Measurements from ENCODE around the gene SERPINI2.
"Not testable (repeated sequence)": the region's sequence is repeated elsewhere in the genome, so short reads cannot be mapped to it uniquely, and the experiment has no call there.

The SERPINI2 gene

GRCh38 chr3:167450195-167450594, 23.6 kb downstream of the SERPINI2 start:
- Histone ChIP-seq H3K4me3 (replicated peaks; ENCODE audit: insufficient read depth, low read length) (no peak overlapping the region), H3K27ac (replicated peaks) (no peak overlapping the region), H3K27me3 (ENCODE audit: insufficient read depth, poor library complexity, severe bottlenecking) (no peaks in the 10 kb centered on the region)
- DNase-seq (ENCODE audit: low read depth in 1 of 2, low spot score in 1 of 2), result no peak
- no peak for TF ChIP-seq POLR2AphosphoS5 (IDR thresholded peaks at IDR 0.05; ENCODE audit: low read depth)

GRCh38 chr3:167445491-167445890, 28.4 kb downstream of the SERPINI2 start:
- Histone ChIP-seq H3K4me3 (replicated peaks; ENCODE audit: insufficient read depth, low read length) (no peak overlapping the region), H3K27ac (replicated peaks) (no peak overlapping the region), H3K27me3 (ENCODE audit: insufficient read depth, poor library complexity, severe bottlenecking) (no peaks in the 10 kb centered on the region)
- no peak for TF ChIP-seq REST (IDR thresholded peaks at IDR 0.05; ENCODE audit: insufficient replicate concordance, low read depth)
- no peak for TF ChIP-seq SPI1 (IDR thresholded peaks at IDR 0.05; ENCODE audit: borderline replicate concordance, low read depth)
- TF ChIP-seq GABPA (IDR thresholded peaks at IDR 0.05; ENCODE audit: low read depth), result no peak
- TF ChIP-seq, protein P1, sequence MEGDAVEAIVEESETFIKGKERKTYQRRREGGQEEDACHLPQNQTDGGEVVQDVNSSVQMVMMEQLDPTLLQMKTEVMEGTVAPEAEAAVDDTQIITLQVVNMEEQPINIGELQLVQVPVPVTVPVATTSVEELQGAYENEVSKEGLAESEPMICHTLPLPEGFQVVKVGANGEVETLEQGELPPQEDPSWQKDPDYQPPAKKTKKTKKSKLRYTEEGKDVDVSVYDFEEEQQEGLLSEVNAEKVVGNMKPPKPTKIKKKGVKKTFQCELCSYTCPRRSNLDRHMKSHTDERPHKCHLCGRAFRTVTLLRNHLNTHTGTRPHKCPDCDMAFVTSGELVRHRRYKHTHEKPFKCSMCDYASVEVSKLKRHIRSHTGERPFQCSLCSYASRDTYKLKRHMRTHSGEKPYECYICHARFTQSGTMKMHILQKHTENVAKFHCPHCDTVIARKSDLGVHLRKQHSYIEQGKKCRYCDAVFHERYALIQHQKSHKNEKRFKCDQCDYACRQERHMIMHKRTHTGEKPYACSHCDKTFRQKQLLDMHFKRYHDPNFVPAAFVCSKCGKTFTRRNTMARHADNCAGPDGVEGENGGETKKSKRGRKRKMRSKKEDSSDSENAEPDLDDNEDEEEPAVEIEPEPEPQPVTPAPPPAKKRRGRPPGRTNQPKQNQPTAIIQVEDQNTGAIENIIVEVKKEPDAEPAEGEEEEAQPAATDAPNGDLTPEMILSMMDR (IDR thresholded peaks at IDR 0.05; ENCODE audit: insufficient read depth, low read length), result no peak
- TF ChIP-seq POLR2AphosphoS5 (IDR thresholded peaks at IDR 0.05; ENCODE audit: low read depth), result no peak
- DNase-seq (ENCODE audit: low read depth in 1 of 2, low spot score in 1 of 2), result no peak

- DNase-seq (ENCODE audit: low read depth in 1 of 2, low spot score in 1 of 2), result no peak
- TF ChIP-seq POLR2AphosphoS5 (IDR thresholded peaks at IDR 0.05; ENCODE audit: low read depth), result no peak
- TF ChIP-seq REST (IDR thresholded peaks at IDR 0.05; ENCODE audit: insufficient replicate concordance, low read depth), result no peak
Measured at GRCh38 chr3:167441256-167441655, 32.6 kb downstream of the SERPINI2 start.

GRCh38 chr3:167437428-167438139, 36.3 kb downstream of the SERPINI2 start:
- no peak for DNase-seq (ENCODE audit: low read depth in 1 of 2, low spot score in 1 of 2)
- TF ChIP-seq, protein P1 (IDR thresholded peaks at IDR 0.05; ENCODE audit: insufficient read depth, low read length), result no peak
- TF ChIP-seq POLR2AphosphoS5 (IDR thresholded peaks at IDR 0.05; ENCODE audit: low read depth) (no peak), REST (IDR thresholded peaks at IDR 0.05; ENCODE audit: insufficient replicate concordance, low read depth) (no peak), SPI1 (IDR thresholded peaks at IDR 0.05; ENCODE audit: borderline replicate concordance, low read depth) (no peak), GABPA (IDR thresholded peaks at IDR 0.05; ENCODE audit: low read depth) (no peak)
- no peak overlapping the region for H3K4me3 ChIP-seq (replicated peaks; ENCODE audit: insufficient read depth, low read length)

More at GRCh38 chr3:167441256-167441655, 32.6 kb downstream of the SERPINI2 start:
- Histone ChIP-seq H3K27me3 (ENCODE audit: insufficient read depth, poor library complexity, severe bottlenecking) (no peaks in the 10 kb centered on the region), H3K27ac (replicated peaks) (no peak overlapping the region), H3K4me3 (replicated peaks; ENCODE audit: insufficient read depth, low read length) (no peak overlapping the region)

GRCh38 chr3:167426962-167427361, 46.9 kb downstream of the SERPINI2 start:
- not testable (repeated sequence) for DNase-seq (ENCODE audit: low read depth in 1 of 2, low spot score in 1 of 2); H3K27me3 ChIP-seq (ENCODE audit: insufficient read depth, poor library complexity, severe bottlenecking); H3K4me3 ChIP-seq (replicated peaks; ENCODE audit: insufficient read depth, low read length); H3K27ac ChIP-seq (replicated peaks)

More at GRCh38 chr3:167437428-167438139, 36.3 kb downstream of the SERPINI2 start:
- H3K27ac ChIP-seq (replicated peaks), result no peak overlapping the region
- H3K27me3 ChIP-seq (ENCODE audit: insufficient read depth, poor library complexity, severe bottlenecking), result no peaks in the 10 kb centered on the region

DNA sequence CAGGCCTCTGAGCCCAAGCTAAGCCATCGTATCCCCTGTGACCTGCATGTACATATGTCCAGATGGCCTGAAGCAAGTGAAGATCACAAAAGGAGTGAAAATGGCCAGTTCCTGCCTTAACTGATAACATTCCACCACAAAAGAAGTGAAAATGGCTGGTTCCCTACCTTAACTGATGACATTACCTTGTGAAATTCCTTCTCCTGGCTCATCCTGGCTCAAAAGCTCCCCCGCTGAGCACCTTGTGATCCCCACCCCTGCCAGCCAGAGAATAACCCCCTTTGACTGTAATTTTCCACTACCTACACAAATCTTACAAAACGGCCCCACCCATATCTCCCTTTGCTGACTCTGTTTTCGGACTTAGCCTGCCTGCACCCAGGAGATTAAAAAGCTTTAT, 51.4 kb downstream of the SERPINI2 start:
- H3K4me3 ChIP-seq (replicated peaks; ENCODE audit: insufficient read depth, low read length); H3K27me3 ChIP-seq (ENCODE audit: insufficient read depth, poor library complexity, severe bottlenecking); DNase-seq (ENCODE audit: low read depth in 1 of 2, low spot score in 1 of 2); H3K27ac ChIP-seq (replicated peaks): not testable (repeated sequence)

Measured in HL-60 (cell line).